KMS-11 (cell line): Measurements from ENCODE around the gene TAF6.

Experiments used
- H2AFZ ChIP-seq: fragments of 200-600 bp; sonication (generic); 2 replicates; pipeline ENCODE4 v1.6.1; 2016; ENCODE audit warnings: antibody characterized with exemption, mixed run types, low read depth
- H3K27ac ChIP-seq: fragments of 200-600 bp; sonication (generic); 2 replicates; pipeline ENCODE4 v1.6.1; 2016; ENCODE audit warnings: mild to moderate bottlenecking, mixed run types
- H3K27me3 ChIP-seq: fragments of 200-600 bp; sonication (generic); 2 replicates; pipeline ENCODE4 v1.6.1; 2017; ENCODE audit warnings: mild to moderate bottlenecking, low read depth, mixed run types, moderate library complexity; ENCODE audit not compliant: insufficient read depth
- H3K36me3 ChIP-seq: fragments of 200-600 bp; sonication (generic); 2 replicates; pipeline ENCODE4 v1.6.1; 2017; ENCODE audit warnings: mild to moderate bottlenecking, mixed run types; ENCODE audit not compliant: insufficient read depth
- H3K4me1 ChIP-seq: fragments of 200-600 bp; sonication (generic); 2 replicates; pipeline ENCODE4 v1.6.1; 2016; ENCODE audit warnings: mild to moderate bottlenecking, low read depth, mixed run types; ENCODE audit not compliant: poor library complexity, severe bottlenecking
- H3K4me2 ChIP-seq: fragments of 200-600 bp; sonication (generic); 2 replicates; pipeline ENCODE4 v1.7.0; 2016; ENCODE audit warnings: mild to moderate bottlenecking, mixed run types
- H3K4me3 ChIP-seq: fragments of 200-600 bp; sonication (generic); IDR thresholded peaks from 2 replicates; pipeline ENCODE4 v1.6.1; 2017; ENCODE audit warnings: low read depth, low read length, mixed read lengths; ENCODE audit not compliant: insufficient read depth
- H3K79me2 ChIP-seq: fragments of 200-600 bp; sonication (generic); 2 replicates; pipeline ENCODE4 v1.6.1; 2016; ENCODE audit warnings: low read depth, mixed run types; ENCODE audit not compliant: insufficient read depth
- H3K9ac ChIP-seq: fragments of 200-600 bp; sonication (generic); 2 replicates; pipeline ENCODE4 v1.6.1; 2016; ENCODE audit warnings: mild to moderate bottlenecking, mixed run types
- H4K20me1 ChIP-seq: fragments of 200-600 bp; sonication (generic); 2 replicates; pipeline ENCODE4 v1.6.1; 2016; ENCODE audit warnings: mild to moderate bottlenecking, mixed run types; ENCODE audit not compliant: insufficient read depth
- TF ChIP-seq, protein P1 (sequence below): fragments of 200-600 bp; sonication (generic); conservative IDR thresholded peaks from 2 replicates; pipeline ENCODE4 v1.6.1; 2017; ENCODE audit warnings: low read depth, mild to moderate bottlenecking, antibody characterized with exemption, low read length, moderate library complexity, mixed read lengths

Gene TAF6

GRCh38 chr7:100124301-100125230, 5.4 kb upstream of the TAF6 start:
- H3K4me3 ChIP-seq, result no peak overlapping the region
- no peaks in the 10 kb centered on the region; the same call in 1 of the 2 replicates for H3K27me3 ChIP-seq
- H3K4me1 ChIP-seq, result peaks cover 35% of the 10 kb centered on the region
- no peak overlapping the region for H3K27ac ChIP-seq
- H3K9ac ChIP-seq, result no peak overlapping the region
- no peaks in the 10 kb centered on the region for H3K36me3 ChIP-seq
- no peak overlapping the region for H3K4me2 ChIP-seq
- no peak overlapping the region for H2AFZ ChIP-seq
- 0 out of 2 replicates have a peak, but pooled peaks cover 6% of the 10 kb centered on the region for H3K79me2 ChIP-seq
- H4K20me1 ChIP-seq, result no peaks in the 10 kb centered on the region
- TF ChIP-seq, protein P1, sequence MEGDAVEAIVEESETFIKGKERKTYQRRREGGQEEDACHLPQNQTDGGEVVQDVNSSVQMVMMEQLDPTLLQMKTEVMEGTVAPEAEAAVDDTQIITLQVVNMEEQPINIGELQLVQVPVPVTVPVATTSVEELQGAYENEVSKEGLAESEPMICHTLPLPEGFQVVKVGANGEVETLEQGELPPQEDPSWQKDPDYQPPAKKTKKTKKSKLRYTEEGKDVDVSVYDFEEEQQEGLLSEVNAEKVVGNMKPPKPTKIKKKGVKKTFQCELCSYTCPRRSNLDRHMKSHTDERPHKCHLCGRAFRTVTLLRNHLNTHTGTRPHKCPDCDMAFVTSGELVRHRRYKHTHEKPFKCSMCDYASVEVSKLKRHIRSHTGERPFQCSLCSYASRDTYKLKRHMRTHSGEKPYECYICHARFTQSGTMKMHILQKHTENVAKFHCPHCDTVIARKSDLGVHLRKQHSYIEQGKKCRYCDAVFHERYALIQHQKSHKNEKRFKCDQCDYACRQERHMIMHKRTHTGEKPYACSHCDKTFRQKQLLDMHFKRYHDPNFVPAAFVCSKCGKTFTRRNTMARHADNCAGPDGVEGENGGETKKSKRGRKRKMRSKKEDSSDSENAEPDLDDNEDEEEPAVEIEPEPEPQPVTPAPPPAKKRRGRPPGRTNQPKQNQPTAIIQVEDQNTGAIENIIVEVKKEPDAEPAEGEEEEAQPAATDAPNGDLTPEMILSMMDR, result no peak

DNA sequence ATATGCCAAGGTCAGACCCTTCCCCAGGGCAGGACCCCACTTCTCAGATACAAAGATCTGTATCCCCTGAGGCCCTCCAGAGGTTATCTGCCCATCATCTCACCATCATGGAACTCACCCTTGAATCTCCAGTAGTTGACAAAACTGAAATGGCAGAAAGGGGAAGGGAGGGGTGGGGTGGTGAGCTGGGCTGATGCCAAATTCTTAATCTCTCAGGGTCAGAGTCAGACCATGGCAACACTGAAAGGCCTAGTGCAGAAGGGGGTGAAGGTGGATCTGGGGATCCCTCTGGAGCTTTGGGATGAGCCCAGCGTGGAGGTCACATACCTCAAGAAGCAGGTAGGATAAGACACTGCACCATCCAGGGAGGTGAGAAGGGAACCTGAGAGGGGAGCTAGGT, 3.4 kb upstream of the TAF6 start:
- Histone ChIP-seq H3K27me3 (no peaks in the 10 kb centered on the region), H3K4me1 (peaks cover 27% of the 10 kb centered on the region), H3K27ac (no peak overlapping the region), H2AFZ (no peak overlapping the region), H3K36me3 (no peaks in the 10 kb centered on the region), H4K20me1 (no peaks in the 10 kb centered on the region), H3K4me2 (no peak overlapping the region), H3K9ac (no peak overlapping the region), H3K79me2 (peaks cover 15% of the 10 kb centered on the region; the same call in 1 of the 2 replicates), H3K4me3 (no peak overlapping the region)
- TF ChIP-seq, protein P1, result no peak

- TF ChIP-seq, protein P1, result no peak
- no peak overlapping the region for H3K27ac ChIP-seq
- no peaks in the 10 kb centered on the region for H3K27me3 ChIP-seq
- H3K4me2 ChIP-seq, result no peak overlapping the region
- H3K9ac ChIP-seq, result no peak overlapping the region
- no peaks in the 10 kb centered on the region for H3K36me3 ChIP-seq
- H3K79me2 ChIP-seq, result peaks cover 15% of the 10 kb centered on the region; the same call in 1 of the 2 replicates
- H3K4me3 ChIP-seq, result no peak overlapping the region
- peaks cover 27% of the 10 kb centered on the region for H3K4me1 ChIP-seq
- no peaks in the 10 kb centered on the region for H4K20me1 ChIP-seq
- H2AFZ ChIP-seq, result no peak overlapping the region
These were observed 2.9 kb upstream of the TAF6 start for GRCh38 chr7:100122067-100122466.

DNA sequence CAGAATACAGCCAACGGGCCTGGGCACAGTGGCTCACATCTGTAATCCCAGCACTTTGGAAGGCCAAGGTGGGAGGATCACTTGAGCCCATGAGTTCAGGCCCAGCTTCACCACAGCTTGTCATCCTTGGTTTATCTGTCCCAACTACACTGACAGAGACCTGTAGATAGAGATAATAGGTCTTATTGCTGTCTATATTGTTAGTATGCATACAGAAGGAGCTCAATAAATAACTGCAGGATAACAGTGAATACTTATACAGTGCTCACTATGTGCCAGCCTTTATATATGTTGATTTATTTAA, 1.5 kb upstream of the TAF6 start:
- H3K79me2 ChIP-seq, result peaks cover 13% of the 10 kb centered on the region; the same call in 1 of the 2 replicates
- no peaks in the 10 kb centered on the region for H3K36me3 ChIP-seq
- H3K9ac ChIP-seq, result no peak overlapping the region
- H3K4me2 ChIP-seq, result peak overlapping the region; percentile 80
- peak overlapping the region; percentile 89; the same call in 1 of the 2 replicates for H3K27ac ChIP-seq
- TF ChIP-seq, protein P1, result no peak
- no peak overlapping the region for H3K4me3 ChIP-seq
- H2AFZ ChIP-seq, result peak overlapping the region; percentile 90; the same call in 1 of the 2 replicates
- peaks cover 24% of the 10 kb centered on the region for H3K4me1 ChIP-seq
- no peaks in the 10 kb centered on the region for H3K27me3 ChIP-seq
- H4K20me1 ChIP-seq, result no peaks in the 10 kb centered on the region
